HepG2 (cell line): ENCODE results near the gene RPL35. TPM values are rescaled to one million over a fixed set of nuclear protein-coding genes. Genes with fewer than 3 reads are reported as not detected.
A peak's percentile ranks its signal among the peaks of the same experiment; 100 is the strongest.

ENCODE experiments used
- MIER2 ChIP-seq: IDR thresholded peaks from 2 replicates; pipeline ENCODE4 v1.6.1; 2016; ENCODE audit warnings: missing biosample characterization, missing genetic modification reagents
- PHF5A ChIP-seq: IDR thresholded peaks from one replicate; pipeline ENCODE4 v1.6.1; 2018; ENCODE audit warnings: low read depth, missing genetic modification reagents; ENCODE audit not compliant: unreplicated experiment
- RARG ChIP-seq: sonication (generic); formaldehyde crosslinking; IDR thresholded peaks from 2 replicates; pipeline ENCODE4 v1.4.0; 2020; ENCODE audit warnings: low read depth, mild to moderate bottlenecking, missing genetic modification reagents
- SP4 ChIP-seq: sonication (generic); formaldehyde crosslinking; IDR thresholded peaks from 2 replicates; pipeline ENCODE4 v1.8.1; 2023; ENCODE audit warnings: mild to moderate bottlenecking, missing genetic modification reagents
- ZNF431 ChIP-seq: sonication (generic); formaldehyde crosslinking; IDR thresholded peaks from 2 replicates; pipeline ENCODE4 v1.9.0; 2022; ENCODE audit warnings: missing genetic modification reagents, low read depth, mild to moderate bottlenecking, borderline replicate concordance
- polyA plus RNA-seq, 8 experiments: library from polyadenylated mRNA; depleted of rRNA in 3 of 8; stranded (reverse) in 7 of 8; unstranded in 1 of 8; fragments of >200 nt; fragmentation: Illumina TruSeq in 4 of 8; extraction: Trizol in 4 of 8; gene quantifications; 2 replicates each; pipeline versions ENCODE4 v1.2.1 to v1.2.3, GENCODE V29; 2011 to 2016; ENCODE audit warnings: low read depth in 4 of 8, missing spikeins in 1 of 8, mixed read lengths in 1 of 8; ENCODE audit not compliant: insufficient read depth in 1 of 8
- total RNA-seq, 5 experiments: library from RNA; depleted of rRNA; stranded (reverse); fragments of >200 nt; fragmentation: Illumina TruSeq; extraction: Trizol; gene quantifications; 2 replicates each; pipeline ENCODE4 v1.2.3, GENCODE V29; 2016; ENCODE audit warnings: low read depth in 1 of 5
- TF ChIP-seq, protein P1 (sequence below): sonication (generic); formaldehyde crosslinking; IDR thresholded peaks from one replicate; pipeline ENCODE4 v1.5.1; 2020; ENCODE audit warnings: mild to moderate bottlenecking, missing genetic modification reagents; ENCODE audit errors: not compliant biosample characterization
- TF ChIP-seq, protein P2 (sequence below): sonication (generic); formaldehyde crosslinking; IDR thresholded peaks from 2 replicates; pipeline ENCODE4 v1.4.0; 2020; ENCODE audit warnings: missing genetic modification reagents, borderline replicate concordance

The RPL35 gene
- total and polyA plus RNA-seq, 2 of the 13 experiments (the other 11 are each of a cell fraction or from before 2014, with no cell fraction given), result 2,153 to 2,935 TPM

DNA sequence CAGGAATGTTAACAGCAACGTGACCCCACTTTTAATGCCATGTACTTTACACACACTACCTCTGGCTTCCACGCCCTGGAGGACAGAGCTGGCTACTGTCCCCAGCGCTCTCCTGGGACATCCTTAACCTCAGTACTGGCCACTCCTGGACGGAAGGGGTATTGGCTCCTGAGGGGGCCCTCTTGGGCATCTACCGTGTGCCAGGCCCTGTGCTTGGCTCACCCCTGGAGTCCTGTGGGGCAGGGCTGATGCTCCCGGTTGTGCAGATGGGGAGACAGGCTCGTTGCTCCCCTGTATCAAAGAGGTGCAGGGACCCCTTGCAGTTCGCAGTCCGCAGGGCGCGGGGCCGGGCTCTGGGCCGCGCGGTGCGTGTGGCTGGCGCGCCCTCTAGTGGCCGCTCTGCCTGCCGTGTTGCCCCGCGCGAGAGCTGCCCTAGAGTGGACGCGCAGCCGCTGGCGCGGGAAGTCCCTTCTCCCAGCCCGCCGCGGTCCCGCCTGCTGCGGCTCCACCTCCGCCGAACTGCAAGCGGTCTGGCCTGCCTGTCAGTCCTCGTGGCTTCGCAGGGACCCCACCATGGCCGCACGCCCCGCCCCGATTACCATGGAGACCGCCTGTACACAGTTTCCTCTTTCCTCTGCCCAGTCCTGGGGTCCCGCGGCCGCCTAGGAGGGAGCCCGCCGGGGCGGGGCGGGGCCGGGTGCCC is 8.8 kb downstream of the RPL35 start, which contains the start of gene WDR38 (continued):
- TF ChIP-seq, protein P1, sequence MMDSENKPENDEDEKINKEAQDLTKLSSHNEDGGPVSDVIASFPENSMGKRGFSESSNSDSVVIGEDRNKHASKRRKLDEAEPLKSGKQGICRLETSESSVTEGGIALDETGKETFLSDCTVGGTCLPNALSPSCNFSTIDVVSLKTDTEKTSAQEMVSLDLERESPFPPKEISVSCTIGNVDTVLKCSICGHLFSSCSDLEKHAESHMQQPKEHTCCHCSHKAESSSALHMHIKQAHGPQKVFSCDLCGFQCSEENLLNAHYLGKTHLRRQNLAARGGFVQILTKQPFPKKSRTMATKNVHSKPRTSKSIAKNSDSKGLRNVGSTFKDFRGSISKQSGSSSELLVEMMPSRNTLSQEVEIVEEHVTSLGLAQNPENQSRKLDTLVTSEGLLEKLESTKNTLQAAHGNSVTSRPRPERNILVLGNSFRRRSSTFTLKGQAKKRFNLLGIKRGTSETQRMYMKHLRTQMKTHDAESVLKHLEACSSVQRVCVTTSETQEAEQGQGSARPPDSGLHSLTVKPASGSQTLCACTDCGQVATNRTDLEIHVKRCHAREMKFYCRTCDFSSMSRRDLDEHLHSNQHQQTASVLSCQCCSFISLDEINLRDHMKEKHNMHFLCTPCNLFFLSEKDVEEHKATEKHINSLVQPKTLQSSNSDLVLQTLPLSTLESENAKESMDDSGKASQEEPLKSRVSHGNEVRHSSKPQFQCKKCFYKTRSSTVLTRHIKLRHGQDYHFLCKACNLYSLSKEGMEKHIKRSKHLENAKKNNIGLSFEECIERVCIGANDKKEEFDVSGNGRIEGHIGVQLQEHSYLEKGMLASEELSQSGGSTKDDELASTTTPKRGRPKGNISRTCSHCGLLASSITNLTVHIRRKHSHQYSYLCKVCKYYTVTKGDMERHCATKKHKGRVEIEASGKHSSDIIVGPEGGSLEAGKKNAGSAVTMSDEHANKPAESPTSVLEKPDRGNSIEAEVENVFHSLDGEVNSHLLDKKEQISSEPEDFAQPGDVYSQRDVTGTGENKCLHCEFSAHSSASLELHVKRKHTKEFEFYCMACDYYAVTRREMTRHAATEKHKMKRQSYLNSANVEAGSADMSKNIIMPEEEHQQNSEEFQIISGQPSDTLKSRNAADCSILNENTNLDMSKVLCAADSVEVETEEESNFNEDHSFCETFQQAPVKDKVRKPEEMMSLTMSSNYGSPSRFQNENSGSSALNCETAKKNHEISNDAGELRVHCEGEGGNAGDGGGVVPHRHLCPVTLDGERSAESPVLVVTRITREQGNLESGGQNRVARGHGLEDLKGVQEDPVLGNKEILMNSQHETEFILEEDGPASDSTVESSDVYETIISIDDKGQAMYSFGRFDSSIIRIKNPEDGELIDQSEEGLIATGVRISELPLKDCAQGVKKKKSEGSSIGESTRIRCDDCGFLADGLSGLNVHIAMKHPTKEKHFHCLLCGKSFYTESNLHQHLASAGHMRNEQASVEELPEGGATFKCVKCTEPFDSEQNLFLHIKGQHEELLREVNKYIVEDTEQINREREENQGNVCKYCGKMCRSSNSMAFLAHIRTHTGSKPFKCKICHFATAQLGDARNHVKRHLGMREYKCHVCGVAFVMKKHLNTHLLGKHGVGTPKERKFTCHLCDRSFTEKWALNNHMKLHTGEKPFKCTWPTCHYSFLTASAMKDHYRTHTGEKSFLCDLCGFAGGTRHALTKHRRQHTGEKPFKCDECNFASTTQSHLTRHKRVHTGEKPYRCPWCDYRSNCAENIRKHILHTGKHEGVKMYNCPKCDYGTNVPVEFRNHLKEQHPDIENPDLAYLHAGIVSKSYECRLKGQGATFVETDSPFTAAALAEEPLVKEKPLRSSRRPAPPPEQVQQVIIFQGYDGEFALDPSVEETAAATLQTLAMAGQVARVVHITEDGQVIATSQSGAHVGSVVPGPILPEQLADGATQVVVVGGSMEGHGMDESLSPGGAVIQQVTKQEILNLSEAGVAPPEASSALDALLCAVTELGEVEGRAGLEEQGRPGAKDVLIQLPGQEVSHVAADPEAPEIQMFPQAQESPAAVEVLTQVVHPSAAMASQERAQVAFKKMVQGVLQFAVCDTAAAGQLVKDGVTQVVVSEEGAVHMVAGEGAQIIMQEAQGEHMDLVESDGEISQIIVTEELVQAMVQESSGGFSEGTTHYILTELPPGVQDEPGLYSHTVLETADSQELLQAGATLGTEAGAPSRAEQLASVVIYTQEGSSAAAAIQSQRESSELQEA (CRISPR knock-in tag), result peak; percentile 64
- TF ChIP-seq ZNF431 (CRISPR knock-in tag) (no peak), RARG (CRISPR knock-in tag) (no peak), SP4 (CRISPR knock-in tag) (0 out of 2 replicates have a peak, but pooled peaks have one; percentile 51), PHF5A (CRISPR knock-in tag) (no peak), MIER2 (CRISPR knock-in tag) (no peak)
- TF ChIP-seq, protein P2, sequence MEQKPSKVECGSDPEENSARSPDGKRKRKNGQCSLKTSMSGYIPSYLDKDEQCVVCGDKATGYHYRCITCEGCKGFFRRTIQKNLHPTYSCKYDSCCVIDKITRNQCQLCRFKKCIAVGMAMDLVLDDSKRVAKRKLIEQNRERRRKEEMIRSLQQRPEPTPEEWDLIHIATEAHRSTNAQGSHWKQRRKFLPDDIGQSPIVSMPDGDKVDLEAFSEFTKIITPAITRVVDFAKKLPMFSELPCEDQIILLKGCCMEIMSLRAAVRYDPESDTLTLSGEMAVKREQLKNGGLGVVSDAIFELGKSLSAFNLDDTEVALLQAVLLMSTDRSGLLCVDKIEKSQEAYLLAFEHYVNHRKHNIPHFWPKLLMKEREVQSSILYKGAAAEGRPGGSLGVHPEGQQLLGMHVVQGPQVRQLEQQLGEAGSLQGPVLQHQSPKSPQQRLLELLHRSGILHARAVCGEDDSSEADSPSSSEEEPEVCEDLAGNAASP (CRISPR knock-in tag), result no peak
- TF ChIP-seq, all 625 proteins: peak for 149
